Activated CD4-positive, alpha-beta T cell treated with anti-CD3 and anti-CD28 coated beads, Interleukin-2, amount 10 ng/mL, durations not matched to agents 7 days and 5 days (primary cell): ENCODE results near the gene FOXO1. TPM values are rescaled to one million over a fixed set of nuclear protein-coding genes. Genes with fewer than 3 reads are reported as not detected.

Experiments used
- CTCF ChIA-PET: fragments of 350-600 bp; sonication (Branson Sonifier 250); formaldehyde crosslinking; loops from one replicate; lab custom pipeline; 2021; ENCODE audit warnings: antibody characterized with exemption; lab: Charles Lee
- POLR2A ChIA-PET: fragments of 350-600 bp; sonication (Branson Sonifier 250); formaldehyde crosslinking; loops from one replicate; lab custom pipeline; 2021; ENCODE audit warnings: antibody characterized with exemption; lab: Charles Lee
- DNase-seq: peaks from one replicate; pipeline ENCODE4 v3.0.0-alpha.2; 2020
- H3K27ac Mint-ChIP-seq: one replicate; pipeline ENCODE4 v1.8.0; 2021; ENCODE audit warnings: mild to moderate bottlenecking, moderate library complexity, mixed read lengths
- H3K27me3 Mint-ChIP-seq: one replicate; pipeline ENCODE4 v1.8.0; 2021; ENCODE audit warnings: mixed read lengths
- H3K36me3 Mint-ChIP-seq: one replicate; pipeline ENCODE4 v1.8.0; 2021; ENCODE audit warnings: low read depth, mixed read lengths
- H3K4me1 Mint-ChIP-seq: one replicate; pipeline ENCODE4 v1.8.0; 2021; ENCODE audit warnings: mixed read lengths
- H3K4me3 Mint-ChIP-seq: one replicate; pipeline ENCODE4 v1.8.0; 2021; ENCODE audit warnings: mild to moderate bottlenecking, moderate library complexity, mixed read lengths
- H3K9me3 Mint-ChIP-seq: one replicate; pipeline ENCODE4 v1.8.0; 2021; ENCODE audit warnings: mixed read lengths
- total RNA-seq, 2 experiments: library from RNA; stranded (reverse); gene quantifications; one replicate each; pipeline ENCODE4 v1.2.3, GENCODE V29; 2021

The FOXO1 gene
- total RNA-seq, 2 experiments from 2014 or later: 40.3 to 46.5 TPM

DNA sequence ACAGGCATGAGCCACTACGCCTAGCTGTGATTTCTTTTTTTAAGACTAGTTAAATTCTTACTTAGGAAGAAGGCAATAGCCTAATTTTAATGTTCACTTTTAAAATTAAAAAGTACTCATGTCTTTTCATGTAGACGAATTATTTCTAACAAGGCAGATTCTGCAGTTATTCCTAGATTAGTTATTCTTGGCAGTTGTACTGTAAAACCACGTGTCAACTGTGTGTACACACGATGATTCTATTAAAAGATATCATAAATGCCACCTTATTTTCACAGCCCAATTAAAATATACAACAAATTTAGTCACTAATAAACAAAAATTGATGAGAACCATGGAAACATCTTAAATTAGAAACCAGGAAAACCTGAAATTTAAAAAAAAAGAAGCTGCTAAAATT, 10.6 kb upstream of the FOXO1 start:
- Mint-ChIP-seq H3K27ac (no peak overlapping the region), H3K36me3 (no peaks in the 10 kb centered on the region), H3K4me1 (peaks cover 19% of the 10 kb centered on the region), H3K9me3 (no peaks in the 10 kb centered on the region), H3K27me3 (no peaks in the 10 kb centered on the region), H3K4me3 (no peak overlapping the region)
- ChIA-PET CTCF (interaction anchor here (1.8 kb wide), 1 partner anchor 8 kb away, joined by 6 read pairs; no protein-coding TSS in a partner anchor), POLR2A (no interaction called here)
- DNase-seq: no peak

DNA sequence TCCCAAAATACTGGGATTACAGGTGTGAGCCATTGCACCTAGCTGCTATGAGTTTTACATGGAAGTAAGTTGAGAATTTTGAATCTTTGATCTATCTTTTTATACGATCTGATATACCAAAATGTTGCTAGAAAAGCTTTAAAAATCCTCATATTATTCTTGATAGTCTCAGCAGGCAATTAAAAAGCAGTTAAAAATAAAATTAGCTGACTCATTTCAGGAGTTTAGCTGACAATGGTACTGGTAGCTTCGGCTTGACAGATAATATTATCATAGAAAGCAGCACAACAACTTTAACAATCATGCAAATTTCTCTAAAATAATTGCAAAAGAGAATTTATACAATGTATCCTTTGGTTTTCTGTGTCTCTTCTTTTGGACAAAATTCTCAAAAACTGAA, 9.6 kb upstream of the FOXO1 start:
- Mint-ChIP-seq H3K27me3 (no peaks in the 10 kb centered on the region), H3K27ac (no peak overlapping the region), H3K36me3 (no peaks in the 10 kb centered on the region), H3K9me3 (no peaks in the 10 kb centered on the region), H3K4me3 (no peak overlapping the region), H3K4me1 (peaks cover 12% of the 10 kb centered on the region)
- CTCF ChIA-PET: interaction anchor here (0.7 kb wide), 1 partner anchor 238 kb away, joined by 3 read pairs; no protein-coding TSS in a partner anchor
- DNase-seq: no peak
- POLR2A ChIA-PET: interaction anchor here (0.6 kb wide), 1 partner anchor 146 kb away, joined by 3 read pairs; no protein-coding TSS in a partner anchor

DNA sequence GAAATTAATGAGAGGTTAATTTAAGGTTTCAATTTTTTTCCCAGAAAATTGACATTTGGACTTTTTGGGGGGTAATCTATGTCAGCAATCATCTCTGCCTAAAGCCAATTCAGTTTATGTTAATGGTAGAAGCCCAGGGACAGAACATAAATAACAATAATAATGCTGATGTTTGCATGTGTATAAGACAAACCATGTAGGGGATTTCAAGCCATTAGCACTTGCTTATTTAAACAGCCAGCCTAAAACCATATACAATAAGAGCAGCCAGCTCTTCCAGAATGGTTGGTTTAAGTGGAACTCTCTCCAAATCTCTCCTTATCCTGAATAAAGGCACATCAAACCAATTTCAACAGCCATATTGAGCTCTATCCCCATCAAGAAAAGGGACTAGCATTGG, 7.0 kb upstream of the FOXO1 start:
- Mint-ChIP-seq H3K27me3 (no peaks in the 10 kb centered on the region), H3K4me3 (no peak overlapping the region), H3K9me3 (no peaks in the 10 kb centered on the region), H3K36me3 (no peaks in the 10 kb centered on the region), H3K27ac (no peak overlapping the region), H3K4me1 (peaks cover 22% of the 10 kb centered on the region)
- CTCF ChIA-PET: interaction anchor here (1.0 to 2.5 kb wide), 4 partner anchors 8 to 730 kb away, joined by 3 to 9 read pairs (median 6); no protein-coding TSS in a partner anchor
- DNase-seq: no peak
- POLR2A ChIA-PET: interaction anchor here (0.8 kb wide), 1 partner anchor 9 kb away, joined by 3 read pairs; no protein-coding TSS in a partner anchor

DNA sequence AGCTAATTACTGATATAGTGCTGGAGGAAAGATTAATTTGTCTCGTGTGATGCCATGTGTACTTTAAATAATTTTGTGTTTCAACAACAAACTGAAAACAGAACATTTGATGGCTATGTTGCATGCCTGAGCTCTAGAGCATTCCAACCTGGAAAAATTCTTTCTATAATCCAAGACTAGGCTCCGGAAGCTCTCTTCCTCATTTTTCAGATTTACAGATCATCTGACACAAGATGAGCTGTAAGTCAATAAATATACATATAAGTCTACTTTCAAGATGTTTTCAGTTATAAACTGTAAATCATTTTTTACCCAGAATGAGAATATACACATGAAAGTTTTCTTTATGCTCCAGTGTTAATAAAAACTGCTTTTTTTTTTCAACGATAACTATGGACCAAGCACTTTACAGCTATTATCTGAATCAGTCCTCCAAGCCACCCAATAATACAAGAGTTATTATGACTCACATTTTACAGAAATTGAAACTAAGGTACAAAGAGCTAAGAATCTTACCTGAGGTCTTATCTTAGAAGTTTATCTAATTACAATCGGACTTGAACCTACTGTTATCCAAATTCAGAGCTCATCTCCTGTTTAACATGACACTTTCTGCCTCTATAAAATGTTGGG, 6.4 kb upstream of the FOXO1 start:
- ChIA-PET POLR2A (interaction anchor here (0.6 to 0.8 kb wide), 2 partner anchors 9 to 62 kb away, joined by 3 read pairs; no protein-coding TSS in a partner anchor), CTCF (interaction anchor here (1.0 to 2.5 kb wide), 4 partner anchors 8 to 730 kb away, joined by 3 to 9 read pairs (median 6); no protein-coding TSS in a partner anchor)
- Mint-ChIP-seq H3K27ac (no peak overlapping the region), H3K27me3 (no peaks in the 10 kb centered on the region), H3K9me3 (no peaks in the 10 kb centered on the region), H3K4me3 (no peak overlapping the region), H3K4me1 (peaks cover 27% of the 10 kb centered on the region), H3K36me3 (no peaks in the 10 kb centered on the region)
- DNase-seq: no peak

DNA sequence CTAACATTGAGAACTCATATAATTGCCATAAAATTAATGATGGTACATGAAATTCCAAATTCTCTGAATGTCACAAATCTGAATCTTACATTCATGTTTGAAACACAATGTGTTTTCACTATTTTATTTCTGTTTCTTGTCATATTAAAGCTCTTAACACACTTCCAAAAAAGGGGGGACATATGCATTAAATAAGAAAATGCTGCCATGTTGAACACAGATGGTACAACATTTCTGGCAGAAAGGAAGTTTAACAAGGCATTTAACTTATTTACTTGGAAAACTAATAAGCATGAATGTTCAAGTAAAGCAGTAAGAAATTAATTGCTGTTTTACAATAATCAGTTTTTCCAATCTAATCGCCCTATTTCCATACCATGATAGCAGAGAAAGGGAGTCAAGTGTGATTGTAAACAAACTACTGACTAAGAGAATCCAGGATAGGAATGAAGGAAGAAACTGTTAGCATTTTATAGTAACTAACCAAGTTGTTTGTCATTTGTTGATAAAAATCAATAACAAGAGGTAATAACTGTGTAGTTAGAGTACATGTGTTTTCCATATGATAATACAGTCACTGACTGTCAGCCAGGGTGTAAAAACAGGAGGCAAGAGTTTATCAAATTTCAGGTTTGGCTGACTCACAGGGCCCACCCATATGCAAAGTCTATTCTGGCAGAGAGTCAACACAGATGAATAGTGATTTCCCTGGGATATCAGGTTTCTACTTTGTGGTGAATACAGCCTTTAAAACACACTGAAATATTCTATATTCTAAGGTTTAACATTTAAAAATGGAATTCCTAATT, 5.7 kb upstream of the FOXO1 start:
- Mint-ChIP-seq H3K27me3 (no peaks in the 10 kb centered on the region), H3K4me1 (peaks cover 34% of the 10 kb centered on the region), H3K4me3 (no peak overlapping the region), H3K9me3 (no peaks in the 10 kb centered on the region), H3K27ac (no peak overlapping the region), H3K36me3 (no peaks in the 10 kb centered on the region)
- ChIA-PET CTCF (interaction anchor here (0.8 to 2.5 kb wide), 5 partner anchors 8 to 729 kb away, joined by 3 to 9 read pairs (median 5); no protein-coding TSS in a partner anchor), POLR2A (no interaction called here)
- no peak for DNase-seq

DNA sequence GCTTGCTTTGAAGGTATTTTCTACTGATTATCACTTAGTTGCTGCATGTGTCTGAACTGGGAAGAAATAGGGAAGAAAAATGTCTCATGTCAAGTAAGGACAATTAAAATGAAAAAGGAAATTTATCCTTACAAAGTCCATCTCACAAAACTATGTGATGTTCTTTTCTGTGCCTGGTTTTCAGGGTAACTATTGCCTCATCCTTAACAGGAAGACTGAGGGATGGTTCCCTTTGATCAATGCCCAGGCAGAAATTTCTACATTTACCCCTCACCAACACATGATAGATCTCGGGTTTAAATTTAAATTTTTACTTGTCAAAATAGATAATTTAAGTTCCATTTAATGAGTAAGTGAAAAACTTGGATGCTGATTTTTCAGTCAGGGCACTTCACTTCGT, 3.9 kb upstream of the FOXO1 start:
- no peak for DNase-seq
- ChIA-PET CTCF (interaction anchor here (0.7 to 1.4 kb wide), 2 partner anchors 12 to 572 kb away, joined by 3 to 4 read pairs; no protein-coding TSS in a partner anchor), POLR2A (no interaction called here)
- Mint-ChIP-seq H3K27ac (no peak overlapping the region), H3K4me3 (no peak overlapping the region), H3K4me1 (peaks cover 34% of the 10 kb centered on the region), H3K27me3 (no peaks in the 10 kb centered on the region), H3K9me3 (no peaks in the 10 kb centered on the region), H3K36me3 (peaks cover 2% of the 10 kb centered on the region)

DNA sequence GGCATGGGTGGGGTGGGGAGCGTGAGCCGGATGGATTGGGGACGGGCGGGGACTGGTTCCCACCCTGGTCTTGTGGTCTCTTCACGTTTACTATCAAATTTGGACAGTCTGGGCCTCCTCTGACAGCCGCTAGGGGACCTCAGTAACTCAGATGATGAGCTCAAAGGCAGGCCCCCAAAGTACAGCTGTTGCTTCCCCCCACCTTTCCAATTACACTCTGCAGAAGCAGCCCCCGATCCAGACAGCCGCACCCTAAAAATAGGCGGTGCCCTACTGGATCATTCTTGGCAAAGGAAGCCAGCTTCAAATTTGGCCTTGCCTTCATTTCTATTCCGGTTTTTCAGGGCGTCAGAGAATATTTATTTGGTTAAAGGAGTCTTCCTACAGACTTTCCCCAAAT, 1.9 kb upstream of the FOXO1 start:
- ChIA-PET CTCF (interaction anchor here (0.6 to 1.7 kb wide), 9 partner anchors 9 to 724 kb away, joined by 3 to 6 read pairs (median 3); no protein-coding TSS in a partner anchor), POLR2A (interaction anchor here (0.6 kb wide), 1 partner anchor 280 kb away, joined by 4 read pairs; no protein-coding TSS in a partner anchor)
- DNase-seq: peak; percentile 27
- H3K27ac Mint-ChIP-seq: peak overlapping the region; percentile 92
- H3K9me3 Mint-ChIP-seq: no peaks in the 10 kb centered on the region
- peaks cover 10% of the 10 kb centered on the region for H3K36me3 Mint-ChIP-seq
- no peaks in the 10 kb centered on the region for H3K27me3 Mint-ChIP-seq
- peak overlapping the region; percentile 85 for H3K4me3 Mint-ChIP-seq
- H3K4me1 Mint-ChIP-seq: peaks cover 31% of the 10 kb centered on the region

DNA sequence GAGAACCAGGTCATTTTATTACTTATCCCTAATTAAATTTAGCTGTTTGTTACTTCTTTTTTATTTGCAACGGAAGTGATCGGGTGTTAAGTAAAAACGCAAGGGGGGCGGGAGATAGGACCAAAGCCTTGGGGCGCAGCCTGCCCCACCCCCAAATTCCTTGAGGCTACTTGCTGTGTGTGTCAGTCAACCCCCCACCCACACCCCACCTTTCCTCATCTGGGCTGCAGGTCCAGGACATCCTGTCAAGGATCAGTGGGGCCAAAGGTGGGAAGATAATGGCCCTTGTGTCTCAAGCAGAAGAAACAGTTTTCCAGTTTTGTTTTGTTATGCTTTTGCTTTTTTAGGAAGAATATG, 1.2 kb upstream of the FOXO1 start:
- Mint-ChIP-seq H3K27me3 (no peaks in the 10 kb centered on the region), H3K4me1 (peaks cover 29% of the 10 kb centered on the region), H3K36me3 (peaks cover 12% of the 10 kb centered on the region), H3K27ac (peak overlapping the region; percentile 92), H3K9me3 (no peaks in the 10 kb centered on the region), H3K4me3 (peak overlapping the region; percentile 85)
- ChIA-PET POLR2A (interaction anchor here (0.6 kb wide), 1 partner anchor 279 kb away, joined by 4 read pairs; no protein-coding TSS in a partner anchor), CTCF (interaction anchor here (0.9 to 1.3 kb wide), 4 partner anchors 15 to 150 kb away, joined by 3 to 6 read pairs (median 4); no protein-coding TSS in a partner anchor)
- peak; percentile 22 for DNase-seq

DNA sequence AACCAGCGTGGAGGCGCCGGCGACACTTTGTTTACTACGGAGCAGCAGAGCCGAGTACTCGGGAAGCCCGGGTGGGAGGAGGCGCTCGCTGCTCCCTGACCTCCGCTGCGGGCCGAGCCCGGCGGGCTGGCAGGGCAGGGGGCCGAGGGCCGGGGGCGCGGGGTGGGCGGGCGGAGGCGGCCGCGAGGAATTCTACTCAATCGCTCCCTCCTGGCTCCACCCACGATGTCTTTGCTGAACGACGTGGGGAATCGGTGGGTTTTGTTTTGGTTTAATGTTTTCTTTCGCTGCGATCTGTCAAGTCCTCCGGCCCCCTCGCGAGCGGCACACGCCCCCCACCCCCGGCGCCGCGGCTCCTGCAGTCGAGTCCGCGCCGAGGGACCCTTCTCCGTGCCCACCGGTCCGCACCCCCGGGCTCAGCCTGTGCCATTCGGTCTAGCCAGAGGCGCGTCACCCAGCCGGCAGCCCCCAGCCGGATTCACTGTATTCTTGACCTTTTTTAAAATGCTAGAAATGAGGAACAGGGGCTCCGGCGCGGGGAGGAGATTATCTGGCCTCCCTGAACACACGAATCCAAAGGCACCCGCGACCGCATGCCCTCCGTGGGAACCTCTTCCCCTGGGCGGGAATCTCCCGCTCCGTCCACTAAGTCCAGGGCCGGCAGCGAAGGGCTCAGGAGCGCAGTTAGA, 636 bp upstream of the FOXO1 start:
- H3K27ac Mint-ChIP-seq: peak overlapping the region; percentile 92
- peak overlapping the region; percentile 85 for H3K4me3 Mint-ChIP-seq
- CTCF ChIA-PET: interaction anchor here (0.5 kb wide), 1 partner anchor 15 kb away, joined by 3 read pairs; no protein-coding TSS in a partner anchor
- H3K4me1 Mint-ChIP-seq: peaks cover 34% of the 10 kb centered on the region
- POLR2A ChIA-PET: no interaction called here
- no peak for DNase-seq
- H3K36me3 Mint-ChIP-seq: peaks cover 14% of the 10 kb centered on the region
- no peaks in the 10 kb centered on the region for H3K27me3 Mint-ChIP-seq
- H3K9me3 Mint-ChIP-seq: no peaks in the 10 kb centered on the region

DNA sequence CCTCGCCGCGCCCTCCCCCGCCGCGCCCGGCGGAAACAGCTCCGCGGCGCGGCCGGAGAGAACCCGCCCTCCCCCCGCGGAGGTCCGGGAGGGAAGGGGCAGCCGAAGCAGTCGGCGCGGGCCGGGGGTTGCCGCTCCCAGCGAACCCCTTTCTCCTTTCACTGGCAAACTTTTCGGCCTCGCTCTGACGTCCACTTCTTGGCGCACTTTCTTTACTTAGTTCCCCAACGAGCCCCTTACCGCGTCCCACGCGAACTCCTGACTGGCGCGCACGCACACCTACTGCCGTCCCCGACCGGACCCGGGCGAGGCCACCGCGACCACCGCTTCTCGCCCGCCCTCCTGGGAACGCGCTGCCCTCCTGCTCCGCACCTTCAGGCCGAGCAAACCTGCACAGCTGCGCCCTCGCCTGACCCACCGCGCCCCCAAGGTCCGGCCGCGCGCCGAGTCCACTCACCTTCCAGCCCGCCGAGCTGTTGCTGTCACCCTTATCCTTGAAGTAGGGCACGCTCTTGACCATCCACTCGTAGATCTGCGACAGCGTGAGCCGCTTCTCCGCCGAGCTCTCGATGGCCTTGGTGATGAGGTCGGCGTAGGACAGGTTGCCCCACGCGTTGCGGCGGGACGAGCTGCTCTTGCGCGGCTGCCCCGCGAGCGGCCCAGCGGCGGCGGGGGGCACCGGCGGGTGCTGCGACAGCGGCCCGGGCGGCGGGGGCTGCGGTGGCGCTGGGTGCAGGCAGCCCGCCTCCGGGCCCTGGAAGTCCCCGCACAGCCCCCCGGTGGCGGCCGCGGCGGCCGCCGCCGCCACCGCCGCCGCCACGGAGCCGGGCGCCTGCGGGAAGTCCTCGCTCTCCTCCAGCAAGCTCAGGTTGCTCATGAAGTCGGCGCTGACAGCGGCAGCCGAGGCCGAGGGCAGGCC, 1.1 kb downstream of the FOXO1 start:
- H3K4me1 Mint-ChIP-seq: peaks cover 45% of the 10 kb centered on the region
- peak overlapping the region; percentile 88 for H3K4me3 Mint-ChIP-seq
- no peaks in the 10 kb centered on the region for H3K9me3 Mint-ChIP-seq
- H3K36me3 Mint-ChIP-seq: peaks cover 20% of the 10 kb centered on the region
- DNase-seq: peak; percentile 46
- ChIA-PET POLR2A (interaction anchor here (0.6 to 0.9 kb wide), 2 partner anchors 66 to 459 kb away, joined by 3 read pairs; no protein-coding TSS in a partner anchor), CTCF (interaction anchor here (1.5 to 2.1 kb wide), 2 partner anchors 8 to 475 kb away, joined by 3 to 9 read pairs; no protein-coding TSS in a partner anchor)
- H3K27me3 Mint-ChIP-seq: no peaks in the 10 kb centered on the region
- H3K27ac Mint-ChIP-seq: peak overlapping the region; percentile 94
